ENCODE measurements around the gene ACSM3. TPM values are rescaled to one million over a fixed set of nuclear protein-coding genes. Genes with fewer than 3 reads are reported as not detected.
A peak's percentile ranks its signal among the peaks of the same experiment; 100 is the strongest.

ACSM3 gene
- total and polyA plus RNA-seq, 9 of the 15 experiments (the other 6 are each of a cell fraction or from before 2014, with no cell fraction given): 112 to 420 (median 182) TPM

- TF ChIP-seq CTCF (IDR thresholded peaks at IDR 0.05 in 2 of 3, conservative IDR thresholded peaks at IDR 0.05 in 1 of 3; ENCODE audit: insufficient read depth in 2 of 3, low read depth in 1 of 3, low read length in 3 of 3) (no peak), PTBP1 (IDR thresholded peaks at IDR 0.05; ENCODE audit: low read depth, low read length) (no peak), OTX1 (CRISPR knock-in tag; IDR thresholded peaks at IDR 0.05) (0 out of 2 replicates have a peak, but pooled peaks have one; percentile 14), ZNF609 (CRISPR knock-in tag; IDR thresholded peaks at IDR 0.05; ENCODE audit: borderline replicate concordance) (no peak), CXXC5 (CRISPR knock-in tag; IDR thresholded peaks at IDR 0.05) (peak; percentile 40; the same call in 1 of the 2 replicates), NCOA4 (IDR thresholded peaks at IDR 0.05; ENCODE audit: partially characterized antibody) (no peak), HDAC2 (IDR thresholded peaks at IDR 0.05) (no peak), ZNF518B (CRISPR knock-in tag; IDR thresholded peaks at IDR 0.05) (0 out of 2 replicates have a peak, but pooled peaks have one; percentile 43), MBD2 (IDR thresholded peaks at IDR 0.05; ENCODE audit: borderline replicate concordance, low read depth) (no peak), MIER1 (IDR thresholded peaks at IDR 0.05; ENCODE audit: low read depth) (no peak), ATF1 (CRISPR knock-in tag; IDR thresholded peaks at IDR 0.05) (no peak), ATF1 (tag; IDR thresholded peaks at IDR 0.05) (0 out of 2 replicates have a peak, but pooled peaks have one; percentile 23), ZBTB1 (CRISPR knock-in tag; IDR thresholded peaks at IDR 0.05; ENCODE audit: borderline replicate concordance, low read depth) (no peak), STAG1 (CRISPR knock-in tag; IDR thresholded peaks at IDR 0.05; ENCODE audit: borderline replicate concordance) (no peak), POU5F1 (IDR thresholded peaks at IDR 0.05; ENCODE audit: borderline replicate concordance, low read depth, low read length, partially characterized antibody) (no peak), ZNF507 (tag; conservative IDR thresholded peaks at IDR 0.05) (no peak), SIRT6 (IDR thresholded peaks at IDR 0.05; ENCODE audit: low read depth, low read length) (no peak), EHMT2 (IDR thresholded peaks at IDR 0.05) (peak; percentile 32; the same call in 1 of the 2 replicates)
Measured at GRCh38 chr16:20763461-20764232, at the start of gene ACSM3 (continued).

Data from K562 (cell line).